ENCODE measurements around the gene ATXN7. TPM values are rescaled to one million over a fixed set of nuclear protein-coding genes. Genes with fewer than 3 reads are reported as not detected.

ATXN7 gene
- polyA plus RNA-seq, 3 donors = 2.7 to 29.5 (median 3.2) TPM

DNA sequence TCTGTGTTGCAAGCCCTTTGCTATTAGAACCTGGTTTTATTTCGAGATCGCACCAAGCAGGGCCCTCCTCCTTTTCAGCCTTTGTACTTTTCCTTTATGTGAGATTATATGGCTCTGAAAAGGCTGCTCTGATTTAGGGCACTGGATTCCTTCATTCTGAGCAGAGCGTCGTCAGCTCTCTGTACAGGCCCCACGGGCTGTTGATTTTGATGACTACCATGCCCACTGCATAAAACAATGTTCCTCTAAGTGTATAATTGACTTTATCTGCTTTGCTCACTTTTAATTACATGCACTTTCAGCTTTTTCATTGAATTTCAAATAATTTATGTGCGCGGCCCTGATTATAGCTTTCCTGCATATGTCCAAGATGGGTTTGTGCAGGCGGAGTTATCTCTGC lies 164.0 kb downstream of the ATXN7 start:
- H3K79me2 ChIP-seq (ENCODE audit: insufficient read depth, low read length) = peaks cover 10% of the 10 kb centered on the region
- H3K4me3 ChIP-seq (replicated peaks in 1 of 3; ENCODE audit: low read depth in 2 of 3, low read length in 3 of 3) = no peak overlapping the region
- H3K9ac ChIP-seq (ENCODE audit: insufficient read depth, low read length, poor library complexity, severe bottlenecking) = no peak overlapping the region
- DNase-seq = no peak
- H3K27me3 Mint-ChIP-seq (ENCODE audit: low read depth in 3 of 3) = peaks cover 16 to 31% (median 23%) of the 10 kb centered on the region in 3 donors
- peaks cover 19 to 29% of the 10 kb centered on the region in 2 donors for H3K27me3 ChIP-seq (ENCODE audit: control insufficient read depth in 2 of 2, insufficient read depth in 2 of 2, low read length in 2 of 2)
- no peak overlapping the region for H3K4me3 Mint-ChIP-seq
- no peak overlapping the region for H3K4me2 ChIP-seq (replicated peaks; ENCODE audit: extremely low read depth, low read length, poor library complexity, severe bottlenecking)
- H3K9me3 ChIP-seq (replicated peaks in 1 of 2; ENCODE audit: control insufficient read depth in 1 of 2, insufficient read depth in 1 of 2, low read length in 2 of 2) = no peaks in the 10 kb centered on the region
- H3K36me3 Mint-ChIP-seq = no peaks in the 10 kb centered on the region
- no peaks in the 10 kb centered on the region for H3K36me3 ChIP-seq (replicated peaks in 1 of 2; ENCODE audit: control insufficient read depth in 1 of 2, insufficient read depth in 2 of 2, low read length in 2 of 2)
- H3K27ac Mint-ChIP-seq = no peak overlapping the region
- H3K4me1 ChIP-seq (ENCODE audit: control insufficient read depth in 1 of 2, insufficient read depth in 2 of 2, low read length in 2 of 2) = peaks cover 9 to 10% of the 10 kb centered on the region in 2 donors
- peaks cover 15% of the 10 kb centered on the region for H3K4me1 Mint-ChIP-seq
- H4K20me1 ChIP-seq (ENCODE audit: insufficient read depth, low read length) = peaks cover 3% of the 10 kb centered on the region
- TF ChIP-seq, protein P1, sequence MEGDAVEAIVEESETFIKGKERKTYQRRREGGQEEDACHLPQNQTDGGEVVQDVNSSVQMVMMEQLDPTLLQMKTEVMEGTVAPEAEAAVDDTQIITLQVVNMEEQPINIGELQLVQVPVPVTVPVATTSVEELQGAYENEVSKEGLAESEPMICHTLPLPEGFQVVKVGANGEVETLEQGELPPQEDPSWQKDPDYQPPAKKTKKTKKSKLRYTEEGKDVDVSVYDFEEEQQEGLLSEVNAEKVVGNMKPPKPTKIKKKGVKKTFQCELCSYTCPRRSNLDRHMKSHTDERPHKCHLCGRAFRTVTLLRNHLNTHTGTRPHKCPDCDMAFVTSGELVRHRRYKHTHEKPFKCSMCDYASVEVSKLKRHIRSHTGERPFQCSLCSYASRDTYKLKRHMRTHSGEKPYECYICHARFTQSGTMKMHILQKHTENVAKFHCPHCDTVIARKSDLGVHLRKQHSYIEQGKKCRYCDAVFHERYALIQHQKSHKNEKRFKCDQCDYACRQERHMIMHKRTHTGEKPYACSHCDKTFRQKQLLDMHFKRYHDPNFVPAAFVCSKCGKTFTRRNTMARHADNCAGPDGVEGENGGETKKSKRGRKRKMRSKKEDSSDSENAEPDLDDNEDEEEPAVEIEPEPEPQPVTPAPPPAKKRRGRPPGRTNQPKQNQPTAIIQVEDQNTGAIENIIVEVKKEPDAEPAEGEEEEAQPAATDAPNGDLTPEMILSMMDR (IDR thresholded peaks at IDR 0.05) = no peak
- H3K27ac ChIP-seq (ENCODE audit: low read depth in 1 of 2, low read length in 2 of 2) = no peak overlapping the region
- peaks cover 0 to 4% (median 0%) of the 10 kb centered on the region in 7 donors for H3K9me3 Mint-ChIP-seq
- intact Hi-C loops (cut with micrococcal nuclease) = no loop called here
- no peak overlapping the region for H2AFZ ChIP-seq (ENCODE audit: insufficient read depth, low read depth, low read length, poor library complexity, severe bottlenecking)
- WGBS (ENCODE audit: insufficient coverage) = 100% methylated on average over 1 of the region's 8 CpGs

DNA sequence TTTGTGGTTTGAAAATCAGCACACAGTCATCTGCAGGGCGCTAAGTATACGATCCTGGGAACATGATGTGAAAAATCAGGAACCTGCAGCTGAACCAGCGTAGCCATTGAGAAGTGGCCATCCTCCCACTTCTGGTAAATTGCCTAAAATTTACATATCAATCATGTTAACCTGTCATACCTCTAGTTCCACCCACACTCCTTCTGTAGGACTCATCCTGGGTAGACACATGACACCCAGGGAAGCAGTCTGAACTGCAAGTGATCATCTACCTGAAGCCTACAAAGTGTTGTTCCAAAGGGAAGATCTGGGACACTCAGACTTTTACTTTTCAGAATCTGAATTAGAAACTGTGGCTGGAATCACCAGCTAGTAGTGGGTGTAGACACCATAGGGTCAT lies 165.1 kb downstream of the ATXN7 start:
- DNase-seq = no peak
- H3K9me3 Mint-ChIP-seq = peaks cover 0 to 4% (median 0%) of the 10 kb centered on the region in 7 donors
- WGBS (ENCODE audit: insufficient coverage) = 14% methylated on average over 3 of the region's 3 CpGs
- Histone ChIP-seq H4K20me1 (ENCODE audit: insufficient read depth, low read length) (no peaks in the 10 kb centered on the region), H3K4me1 (ENCODE audit: control insufficient read depth in 1 of 2, insufficient read depth in 2 of 2, low read length in 2 of 2) (peaks cover 5 to 6% of the 10 kb centered on the region in 2 donors), H3K4me3 (replicated peaks in 1 of 3; ENCODE audit: low read depth in 2 of 3, low read length in 3 of 3) (no peak overlapping the region), H2AFZ (ENCODE audit: insufficient read depth, low read depth, low read length, poor library complexity, severe bottlenecking) (peak overlapping the region; percentile 49), H3K36me3 (replicated peaks in 1 of 2; ENCODE audit: control insufficient read depth in 1 of 2, insufficient read depth in 2 of 2, low read length in 2 of 2) (no peaks in the 10 kb centered on the region), H3K79me2 (ENCODE audit: insufficient read depth, low read length) (no peaks in the 10 kb centered on the region), H3K9me3 (replicated peaks in 1 of 2; ENCODE audit: control insufficient read depth in 1 of 2, insufficient read depth in 1 of 2, low read length in 2 of 2) (no peaks in the 10 kb centered on the region), H3K27me3 (ENCODE audit: control insufficient read depth in 2 of 2, insufficient read depth in 2 of 2, low read length in 2 of 2) (peaks cover 19 to 33% of the 10 kb centered on the region in 2 donors), H3K27ac (ENCODE audit: low read depth in 1 of 2, low read length in 2 of 2) (no peak overlapping the region), H3K9ac (ENCODE audit: insufficient read depth, low read length, poor library complexity, severe bottlenecking) (no peak overlapping the region), H3K4me2 (replicated peaks; ENCODE audit: extremely low read depth, low read length, poor library complexity, severe bottlenecking) (no peak overlapping the region)
- TF ChIP-seq, protein P1 (IDR thresholded peaks at IDR 0.05) = no peak
- peaks cover 16 to 35% (median 23%) of the 10 kb centered on the region in 3 donors for H3K27me3 Mint-ChIP-seq (ENCODE audit: low read depth in 3 of 3)
- H3K4me3 Mint-ChIP-seq = peak overlapping the region in 1 of 2 donors; percentile 17
- H3K27ac Mint-ChIP-seq = no peak overlapping the region
- intact Hi-C loops (cut with micrococcal nuclease) = no loop called here
- peaks cover 9% of the 10 kb centered on the region for H3K4me1 Mint-ChIP-seq
- H3K36me3 Mint-ChIP-seq = no peaks in the 10 kb centered on the region
